Chondrocyte (in vitro differentiated cells): ENCODE results near the gene FAM120AOS. TPM values are rescaled to one million over a fixed set of nuclear protein-coding genes. Genes with fewer than 3 reads are reported as not detected.

ENCODE experiments used
- DNase-seq: peaks from one replicate; pipeline ENCODE4 v3.0.0; 2021; ENCODE audit warnings: mixed read lengths, low spot score
- H3K27ac Mint-ChIP-seq: one replicate; pipeline ENCODE4 v1.8.0; 2021; ENCODE audit warnings: mild to moderate bottlenecking, moderate library complexity, mixed read lengths; ENCODE audit not compliant: unreplicated experiment
- H3K27me3 Mint-ChIP-seq: 2 replicates; pipeline ENCODE4 v1.8.0; 2021; ENCODE audit warnings: low read depth, mixed read lengths
- H3K36me3 Mint-ChIP-seq: 2 replicates; pipeline ENCODE4 v1.8.0; 2021; ENCODE audit warnings: low read depth, mixed read lengths
- H3K4me1 Mint-ChIP-seq: 2 replicates; pipeline ENCODE4 v1.8.0; 2021; ENCODE audit warnings: low read depth, mild to moderate bottlenecking, mixed read lengths
- H3K4me3 Mint-ChIP-seq: one replicate; pipeline ENCODE4 v1.8.0; 2021; ENCODE audit warnings: mild to moderate bottlenecking, moderate library complexity, mixed read lengths; ENCODE audit not compliant: unreplicated experiment
- H3K9me3 Mint-ChIP-seq: 2 replicates; pipeline ENCODE4 v1.8.0; 2021; ENCODE audit warnings: low read depth, mixed read lengths
- CTCF ChIP-seq: fragments of 200-600 bp; sonication (generic); IDR thresholded peaks from 2 replicates; pipeline ENCODE4 v1.5.0; 2021; ENCODE audit warnings: antibody characterized with exemption, mild to moderate bottlenecking, moderate library complexity
- total RNA-seq: library from RNA; stranded (reverse); gene quantifications from 3 replicates; pipeline ENCODE4 v1.2.1, GENCODE V29; 2021

The FAM120AOS gene
- total RNA-seq, 1 donor from 2014 or later: 41.4 TPM

- Mint-ChIP-seq H3K9me3 (peaks cover 16% of the 10 kb centered on the region), H3K36me3 (peaks cover 4% of the 10 kb centered on the region), H3K4me1 (no peaks in the 10 kb centered on the region), H3K27ac (no peak overlapping the region), H3K4me3 (no peak overlapping the region), H3K27me3 (peaks cover 34% of the 10 kb centered on the region)
- DNase-seq: no peak
- no peak for TF ChIP-seq CTCF
Measured at GRCh38 chr9:93415176-93415690, 38.1 kb downstream of the FAM120AOS start.

GRCh38 chr9:93413530-93413929 is 39.9 kb downstream of the FAM120AOS start:
- TF ChIP-seq CTCF: no peak

GRCh38 chr9:93406371-93406770 is 47.0 kb downstream of the FAM120AOS start:
- TF ChIP-seq CTCF: no peak
- H3K9me3 Mint-ChIP-seq: no peaks in the 10 kb centered on the region
- no peaks in the 10 kb centered on the region for H3K36me3 Mint-ChIP-seq
- H3K4me3 Mint-ChIP-seq: no peak overlapping the region
- no peak overlapping the region for H3K27ac Mint-ChIP-seq
- H3K4me1 Mint-ChIP-seq: no peaks in the 10 kb centered on the region
- DNase-seq: no peak
- peaks cover 35% of the 10 kb centered on the region for H3K27me3 Mint-ChIP-seq

More at GRCh38 chr9:93413530-93413929, 39.9 kb downstream of the FAM120AOS start:
- no peaks in the 10 kb centered on the region for H3K4me1 Mint-ChIP-seq
- no peak overlapping the region for H3K4me3 Mint-ChIP-seq
- no peaks in the 10 kb centered on the region for H3K36me3 Mint-ChIP-seq
- DNase-seq: no peak
- H3K27ac Mint-ChIP-seq: no peak overlapping the region
- peaks cover 9% of the 10 kb centered on the region for H3K9me3 Mint-ChIP-seq
- H3K27me3 Mint-ChIP-seq: peaks cover 44% of the 10 kb centered on the region

- H3K4me1 Mint-ChIP-seq: no peaks in the 10 kb centered on the region
- H3K9me3 Mint-ChIP-seq: peaks cover 6% of the 10 kb centered on the region
- no peak for DNase-seq
- H3K36me3 Mint-ChIP-seq: peaks cover 4% of the 10 kb centered on the region
- no peak overlapping the region for H3K27ac Mint-ChIP-seq
- TF ChIP-seq CTCF: no peak
- peaks cover 36% of the 10 kb centered on the region for H3K27me3 Mint-ChIP-seq
- no peak overlapping the region for H3K4me3 Mint-ChIP-seq
Measured at GRCh38 chr9:93398471-93398870, 54.9 kb downstream of the FAM120AOS start.

GRCh38 chr9:93397661-93398373 is 55.6 kb downstream of the FAM120AOS start:
- H3K4me1 Mint-ChIP-seq: no peaks in the 10 kb centered on the region
- DNase-seq: no peak
- peaks cover 32% of the 10 kb centered on the region for H3K27me3 Mint-ChIP-seq
- TF ChIP-seq CTCF: no peak
- peaks cover 4% of the 10 kb centered on the region for H3K36me3 Mint-ChIP-seq
- no peak overlapping the region for H3K4me3 Mint-ChIP-seq
- H3K9me3 Mint-ChIP-seq: peaks cover 6% of the 10 kb centered on the region
- no peak overlapping the region for H3K27ac Mint-ChIP-seq

Other genes with a start within 250 kb of the FAM120AOS start
- 89.9 to 123 TPM (median 93.0 TPM) in 3 replicates for gene FAM120A, start 1.9 kb downstream of the FAM120AOS start, total RNA-seq
- 28.5 to 30.1 TPM (median 29.4 TPM) in 3 replicates for gene PHF2, start 123.0 kb upstream of the FAM120AOS start, total RNA-seq